Measurements from ENCODE around the gene MAST1.
A peak's percentile ranks its signal among the peaks of the same experiment; 100 is the strongest.

The MAST1 gene

DNA sequence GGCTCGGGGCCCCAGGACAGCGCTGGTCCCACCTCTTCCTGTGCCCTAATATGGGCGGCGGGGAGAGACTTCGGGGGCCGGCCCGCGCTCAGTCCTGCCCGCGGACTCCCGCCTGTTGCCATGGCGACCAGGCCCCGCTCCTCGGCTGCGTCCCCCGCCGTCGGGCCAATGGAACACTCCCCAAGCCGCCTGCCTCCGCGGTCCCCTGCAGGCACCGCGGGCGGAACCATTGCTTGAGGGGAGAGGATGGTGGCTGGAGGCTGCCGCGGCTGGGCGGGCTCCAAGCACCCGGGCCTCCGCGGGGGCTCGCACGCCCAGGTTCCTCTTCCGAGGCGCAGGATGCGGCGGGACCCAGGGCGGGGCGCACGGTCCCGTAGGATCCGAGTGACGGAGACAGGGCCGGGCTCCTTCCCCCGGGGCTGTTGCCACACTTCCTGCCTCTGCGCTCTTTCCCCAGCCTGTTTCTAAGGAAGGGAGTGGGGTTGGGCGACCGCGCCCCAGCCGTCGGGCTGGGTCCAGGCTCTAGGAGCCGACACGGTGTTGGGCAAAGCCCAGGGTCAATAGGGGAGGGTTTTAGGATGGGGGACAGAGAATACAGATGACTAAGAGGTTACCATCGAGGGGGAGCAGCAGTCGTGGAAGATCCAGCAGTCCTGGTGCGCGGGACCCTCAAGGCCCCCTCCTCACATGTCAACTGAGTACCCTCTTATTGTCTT, 48.3 kb upstream of the MAST1 start:
- Histone ChIP-seq H3K23ac (ENCODE audit: low read depth, low read length, poor library complexity) (peak overlapping the region; percentile 83), H3K4me1 (ENCODE audit: control insufficient read depth in 2 of 2, insufficient read depth in 1 of 2, low read depth in 1 of 2, low read length in 2 of 2) (peaks cover 21 to 46% of the 10 kb centered on the region in 2 donors), H3K4me2 (ENCODE audit: insufficient read depth, low read length, poor library complexity, severe bottlenecking) (peak overlapping the region; percentile 89), H4K91ac (ENCODE audit: low read depth, low read length, poor library complexity) (no peak overlapping the region), H3K9me3 (replicated peaks in 1 of 2; ENCODE audit: control insufficient read depth in 2 of 2, insufficient read depth in 1 of 2, low read depth in 1 of 2, low read length in 2 of 2) (no peaks in the 10 kb centered on the region), H2BK120ac (ENCODE audit: low read depth, low read length) (no peak overlapping the region), H2BK12ac (ENCODE audit: low read length) (no peak overlapping the region), H3K27ac (replicated peaks; ENCODE audit: low read length) (peak overlapping the region; percentile 51), H2AK5ac (ENCODE audit: low read depth, low read length) (no peak overlapping the region), H2BK5ac (ENCODE audit: low read length) (peak overlapping the region; percentile 85), H3K14ac (ENCODE audit: low read length) (no peak overlapping the region), H3K27me3 (ENCODE audit: control insufficient read depth in 3 of 3, insufficient read depth in 3 of 3, low read depth in 1 of 3, low read length in 3 of 3) (peaks cover 0 to 31% (median 3%) of the 10 kb centered on the region in 3 experiments), H3K4ac (ENCODE audit: low read length) (no peak overlapping the region), H2BK15ac (ENCODE audit: low read length) (no peak overlapping the region), H4K8ac (ENCODE audit: low read depth, low read length) (no peak overlapping the region), H3K79me1 (ENCODE audit: low read depth, low read length) (peaks cover 4% of the 10 kb centered on the region), H2AFZ (ENCODE audit: low read length) (peak overlapping the region; percentile 87), H3K4me3 (ENCODE audit: low read length in 2 of 2) (peak overlapping the region; percentile 60 to 73), H3K9ac (ENCODE audit: low read depth, low read length, poor library complexity) (peak overlapping the region; percentile 7), H3K18ac (ENCODE audit: low read length) (peak overlapping the region; percentile 96), H3K36me3 (replicated peaks in 1 of 2; ENCODE audit: control insufficient read depth in 2 of 2, insufficient read depth in 2 of 2, low read length in 2 of 2) (no peaks in the 10 kb centered on the region)
- DNase-seq (ENCODE audit: low spot score) = peak; percentile 95
- WGBS, 2 donors (ENCODE audit: extremely low coverage in 2 of 2, insufficient read length in 2 of 2, insufficient replicate concordance in 1 of 2) = no CpG with 5 or more reads among the region's 56 CpGs

DNA sequence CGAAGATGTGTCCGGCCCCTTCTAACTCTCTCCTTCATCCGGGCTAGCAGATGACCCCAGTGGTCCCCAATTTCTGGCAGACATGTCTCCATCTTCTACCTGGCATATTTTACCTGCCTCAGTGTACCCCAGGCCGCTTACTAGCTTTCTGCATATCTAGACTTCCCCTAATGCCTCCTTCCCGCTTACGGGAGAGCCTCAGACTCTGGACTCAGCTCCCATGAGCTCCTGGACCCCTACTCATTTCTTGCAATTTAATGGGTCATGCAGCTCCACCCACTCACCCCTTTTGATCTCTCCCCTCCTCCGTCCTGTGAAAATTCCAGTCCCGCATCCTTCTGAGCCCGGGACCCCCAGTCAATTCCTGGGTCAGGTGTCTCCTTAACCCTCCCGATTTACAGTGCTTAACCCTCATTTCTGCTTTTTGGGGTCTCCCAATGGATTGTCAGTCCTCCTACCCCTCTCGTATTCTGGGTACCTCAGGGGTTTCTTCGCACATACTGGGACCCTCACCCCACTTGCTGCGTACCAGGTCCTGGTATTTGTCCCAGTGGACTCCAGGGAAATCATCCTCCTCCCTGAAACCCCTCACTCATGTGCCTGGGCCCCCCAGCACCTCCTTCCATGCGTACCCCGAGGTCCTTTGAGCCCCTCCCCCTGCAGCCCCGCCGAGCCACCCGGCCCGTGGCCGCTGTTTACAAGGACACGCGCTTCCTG, 47.5 kb upstream of the MAST1 start:
- no peak overlapping the region for H2BK5ac ChIP-seq (ENCODE audit: low read length)
- no peak overlapping the region for H2BK12ac ChIP-seq (ENCODE audit: low read length)
- H4K8ac ChIP-seq (ENCODE audit: low read depth, low read length) = no peak overlapping the region
- H2BK120ac ChIP-seq (ENCODE audit: low read depth, low read length) = peak overlapping the region; percentile 47
- peak overlapping the region; percentile 96 for H3K4me2 ChIP-seq (ENCODE audit: insufficient read depth, low read length, poor library complexity, severe bottlenecking)
- peak overlapping the region; percentile 100 for H3K23ac ChIP-seq (ENCODE audit: low read depth, low read length, poor library complexity)
- H3K36me3 ChIP-seq (replicated peaks in 1 of 2; ENCODE audit: control insufficient read depth in 2 of 2, insufficient read depth in 2 of 2, low read length in 2 of 2) = no peaks in the 10 kb centered on the region
- peaks cover 4% of the 10 kb centered on the region for H3K79me1 ChIP-seq (ENCODE audit: low read depth, low read length)
- no peak for DNase-seq (ENCODE audit: low spot score)
- no CpG with 5 or more reads among the region's 22 CpGs for WGBS, 2 donors (ENCODE audit: extremely low coverage in 2 of 2, insufficient read length in 2 of 2, insufficient replicate concordance in 1 of 2)
- H3K27ac ChIP-seq (replicated peaks; ENCODE audit: low read length) = no peak overlapping the region
- no peak overlapping the region for H3K14ac ChIP-seq (ENCODE audit: low read length)
- no peak overlapping the region for H2BK15ac ChIP-seq (ENCODE audit: low read length)
- H3K18ac ChIP-seq (ENCODE audit: low read length) = peak overlapping the region; percentile 89
- H3K4me1 ChIP-seq (ENCODE audit: control insufficient read depth in 2 of 2, insufficient read depth in 1 of 2, low read depth in 1 of 2, low read length in 2 of 2) = peaks cover 21 to 40% of the 10 kb centered on the region in 2 donors
- peak overlapping the region; percentile 46 to 60 for H3K4me3 ChIP-seq (ENCODE audit: low read length in 2 of 2)
- no peak overlapping the region for H2AK5ac ChIP-seq (ENCODE audit: low read depth, low read length)
- no peak overlapping the region for H3K4ac ChIP-seq (ENCODE audit: low read length)
- peak overlapping the region; percentile 87 for H2AFZ ChIP-seq (ENCODE audit: low read length)
- no peak overlapping the region for H4K91ac ChIP-seq (ENCODE audit: low read depth, low read length, poor library complexity)
- peaks cover 0 to 31% (median 3%) of the 10 kb centered on the region in 3 experiments for H3K27me3 ChIP-seq (ENCODE audit: control insufficient read depth in 3 of 3, insufficient read depth in 3 of 3, low read depth in 1 of 3, low read length in 3 of 3)
- H3K9me3 ChIP-seq (replicated peaks in 1 of 2; ENCODE audit: control insufficient read depth in 2 of 2, insufficient read depth in 1 of 2, low read depth in 1 of 2, low read length in 2 of 2) = no peaks in the 10 kb centered on the region
- peak overlapping the region; percentile 61 for H3K9ac ChIP-seq (ENCODE audit: low read depth, low read length, poor library complexity)

DNA sequence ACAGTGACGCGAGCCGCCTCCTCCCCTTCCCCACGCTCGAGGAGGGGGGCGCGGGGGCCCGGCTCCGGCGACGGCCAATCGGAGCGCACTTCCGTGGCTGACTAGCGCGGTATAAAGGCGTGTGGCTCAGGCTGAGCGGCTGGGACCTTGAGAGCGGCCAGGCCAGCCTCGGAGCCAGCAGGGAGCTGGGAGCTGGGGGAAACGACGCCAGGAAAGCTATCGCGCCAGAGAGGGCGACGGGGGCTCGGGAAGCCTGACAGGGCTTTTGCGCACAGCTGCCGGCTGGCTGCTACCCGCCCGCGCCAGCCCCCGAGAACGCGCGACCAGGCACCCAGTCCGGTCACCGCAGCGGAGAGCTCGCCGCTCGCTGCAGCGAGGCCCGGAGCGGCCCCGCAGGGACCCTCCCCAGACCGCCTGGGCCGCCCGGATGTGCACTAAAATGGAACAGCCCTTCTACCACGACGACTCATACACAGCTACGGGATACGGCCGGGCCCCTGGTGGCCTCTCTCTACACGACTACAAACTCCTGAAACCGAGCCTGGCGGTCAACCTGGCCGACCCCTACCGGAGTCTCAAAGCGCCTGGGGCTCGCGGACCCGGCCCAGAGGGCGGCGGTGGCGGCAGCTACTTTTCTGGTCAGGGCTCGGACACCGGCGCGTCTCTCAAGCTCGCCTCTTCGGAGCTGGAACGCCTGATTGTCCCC, 46.8 kb upstream of the MAST1 start, which contains the start of gene JUNB:
TSS of gene JUNB (plus strand) at position 142 of the 706 bp plus-strand sequence. CDS start at position 428, 286 bp downstream.
- H3K4me1 ChIP-seq (ENCODE audit: control insufficient read depth in 2 of 2, insufficient read depth in 1 of 2, low read depth in 1 of 2, low read length in 2 of 2) = peaks cover 24 to 43% of the 10 kb centered on the region in 2 donors
- H4K91ac ChIP-seq (ENCODE audit: low read depth, low read length, poor library complexity) = no peak within 1 kb of the TSS
- no peak within 1 kb of the TSS for H3K27ac ChIP-seq (replicated peaks; ENCODE audit: low read length)
- H2BK5ac ChIP-seq (ENCODE audit: low read length) = peak within 1 kb of the TSS; percentile 71
- H2BK15ac ChIP-seq (ENCODE audit: low read length) = peak within 1 kb of the TSS; percentile 84
- H3K4me3 ChIP-seq (ENCODE audit: low read length in 2 of 2) = peak within 1 kb of the TSS; percentile 60 to 79
- H3K9ac ChIP-seq (ENCODE audit: low read depth, low read length, poor library complexity) = peak within 1 kb of the TSS; percentile 91
- no CpG with 5 or more reads among the region's 73 CpGs for WGBS, 2 donors (ENCODE audit: extremely low coverage in 2 of 2, insufficient read length in 2 of 2, insufficient replicate concordance in 1 of 2)
- H3K23ac ChIP-seq (ENCODE audit: low read depth, low read length, poor library complexity) = peak within 1 kb of the TSS; percentile 100
- H3K79me1 ChIP-seq (ENCODE audit: low read depth, low read length) = peaks cover 4% of the 10 kb centered on the region
- H3K18ac ChIP-seq (ENCODE audit: low read length) = peak within 1 kb of the TSS; percentile 97
- H2BK120ac ChIP-seq (ENCODE audit: low read depth, low read length) = peak within 1 kb of the TSS; percentile 47
- peak within 1 kb of the TSS; percentile 60 for H3K4ac ChIP-seq (ENCODE audit: low read length)
- H2AK5ac ChIP-seq (ENCODE audit: low read depth, low read length) = peak within 1 kb of the TSS; percentile 72
- H3K4me2 ChIP-seq (ENCODE audit: insufficient read depth, low read length, poor library complexity, severe bottlenecking) = peak within 1 kb of the TSS; percentile 96
- peaks cover 0 to 31% (median 3%) of the 10 kb centered on the region in 3 experiments for H3K27me3 ChIP-seq (ENCODE audit: control insufficient read depth in 3 of 3, insufficient read depth in 3 of 3, low read depth in 1 of 3, low read length in 3 of 3)
- H3K36me3 ChIP-seq (replicated peaks in 1 of 2; ENCODE audit: control insufficient read depth in 2 of 2, insufficient read depth in 2 of 2, low read length in 2 of 2) = no peaks in the 10 kb centered on the region
- H2BK12ac ChIP-seq (ENCODE audit: low read length) = no peak within 1 kb of the TSS
- DNase-seq (ENCODE audit: low spot score) = no peak
- H3K14ac ChIP-seq (ENCODE audit: low read length) = peak within 1 kb of the TSS; percentile 42
- no peak within 1 kb of the TSS for H4K8ac ChIP-seq (ENCODE audit: low read depth, low read length)
- H2AFZ ChIP-seq (ENCODE audit: low read length) = peak within 1 kb of the TSS; percentile 88
- H3K9me3 ChIP-seq (replicated peaks in 1 of 2; ENCODE audit: control insufficient read depth in 2 of 2, insufficient read depth in 1 of 2, low read depth in 1 of 2, low read length in 2 of 2) = no peaks in the 10 kb centered on the region
